Fibroblast of gingiva (primary cell): ENCODE data around the gene CCDC57.
"Not testable (repeated sequence)": the region's sequence is repeated elsewhere in the genome, so short reads cannot be mapped to it uniquely, and the experiment has no call there.

Experiments used
- DNase-seq: peaks from one replicate; pipeline ENCODE4 v3.0.0-alpha.2; 2011; ENCODE audit warnings: low read depth

Gene CCDC57

DNA sequence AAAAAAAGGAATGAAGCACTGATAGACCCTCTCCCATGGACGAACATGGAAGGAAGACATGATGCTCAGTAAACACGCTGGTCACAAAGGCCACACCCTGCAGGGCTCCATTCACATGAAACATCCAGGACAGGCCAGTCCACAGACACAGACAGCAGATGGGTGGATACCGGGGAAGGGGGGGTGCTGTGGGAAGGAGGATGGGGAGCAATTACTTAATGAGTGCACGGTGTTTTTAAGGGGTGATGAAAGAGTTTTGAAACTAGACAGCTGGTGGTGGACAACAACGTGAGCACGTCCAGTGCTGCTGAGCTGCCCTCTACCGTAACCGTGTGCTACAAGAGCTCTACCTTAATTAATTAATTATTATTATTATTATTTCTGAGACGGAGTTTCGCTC lies 10.2 kb upstream of the CCDC57 start:
- DNase-seq, result no peak

DNA sequence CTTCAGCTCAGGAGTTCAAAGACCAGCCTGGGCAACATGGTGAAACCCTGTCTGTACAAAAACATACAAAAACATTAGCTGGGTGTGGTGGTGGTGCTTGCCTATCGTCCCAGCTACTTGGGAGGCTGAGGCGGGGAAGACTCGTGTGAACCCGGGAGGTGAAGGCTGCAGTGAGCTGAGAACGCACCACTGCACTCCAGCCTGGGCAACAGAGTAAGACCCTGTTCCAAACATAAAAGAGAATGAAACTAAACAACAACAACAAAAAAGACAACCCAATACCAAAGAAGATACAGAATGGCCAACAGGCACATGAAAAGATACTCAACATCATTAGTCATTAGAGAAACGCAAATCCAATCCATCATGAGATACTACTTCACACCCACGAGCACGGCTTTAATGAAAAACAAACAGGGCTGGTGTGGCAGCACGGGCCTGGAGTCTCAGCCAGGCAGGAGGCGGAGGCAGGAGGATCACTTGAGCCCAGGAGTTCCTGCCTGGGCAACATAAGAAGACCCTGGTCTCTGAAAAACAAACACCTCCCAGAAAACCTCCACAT lies 8.8 kb upstream of the CCDC57 start:
- no peak for DNase-seq

DNA sequence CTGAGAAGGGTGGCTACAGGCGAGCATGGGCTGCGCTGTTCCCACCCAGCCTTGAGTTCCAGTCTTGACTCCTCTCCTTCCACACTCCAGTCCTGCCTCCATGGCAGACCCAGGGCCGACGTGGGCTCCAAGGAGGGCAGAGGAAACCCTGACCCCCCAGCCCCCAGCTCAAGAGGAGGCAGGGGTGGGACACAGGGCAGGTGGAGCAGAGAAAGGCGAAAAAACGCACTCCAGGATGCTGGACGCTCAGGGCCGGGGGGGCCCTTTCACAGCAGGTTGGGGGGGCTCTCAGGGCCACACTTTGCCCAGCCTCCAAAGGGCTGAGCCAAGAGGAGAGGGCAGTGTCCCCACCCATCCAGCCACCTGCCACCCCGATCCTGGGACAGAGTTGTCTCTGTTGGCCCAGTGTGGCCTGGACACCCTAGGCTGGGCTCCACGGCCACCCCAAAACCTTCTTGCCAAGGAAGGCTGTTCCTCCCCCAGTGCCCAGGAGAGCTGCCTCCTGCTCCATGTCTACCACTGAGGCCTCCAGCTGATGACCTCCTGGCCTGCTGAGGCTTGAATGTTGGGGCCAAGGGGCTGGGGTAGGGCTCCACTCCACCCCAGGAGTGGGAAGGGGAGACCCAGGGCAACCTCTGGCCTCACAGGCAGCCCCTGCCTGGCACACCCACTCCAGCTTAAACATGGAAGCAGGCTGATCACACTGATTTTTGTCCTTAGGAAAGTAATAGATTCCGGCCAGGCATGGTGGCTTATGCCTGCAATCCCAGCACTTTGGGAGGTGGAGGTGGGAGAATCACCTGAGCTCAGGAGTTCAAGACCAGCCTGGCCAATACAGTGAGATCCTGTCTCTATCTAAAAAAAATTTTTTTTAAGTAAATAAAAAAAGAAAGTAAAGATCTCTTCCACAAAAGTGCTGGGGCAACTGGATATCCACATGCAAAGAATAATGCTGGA lies 7.4 kb upstream of the CCDC57 start:
- no peak for DNase-seq

DNA sequence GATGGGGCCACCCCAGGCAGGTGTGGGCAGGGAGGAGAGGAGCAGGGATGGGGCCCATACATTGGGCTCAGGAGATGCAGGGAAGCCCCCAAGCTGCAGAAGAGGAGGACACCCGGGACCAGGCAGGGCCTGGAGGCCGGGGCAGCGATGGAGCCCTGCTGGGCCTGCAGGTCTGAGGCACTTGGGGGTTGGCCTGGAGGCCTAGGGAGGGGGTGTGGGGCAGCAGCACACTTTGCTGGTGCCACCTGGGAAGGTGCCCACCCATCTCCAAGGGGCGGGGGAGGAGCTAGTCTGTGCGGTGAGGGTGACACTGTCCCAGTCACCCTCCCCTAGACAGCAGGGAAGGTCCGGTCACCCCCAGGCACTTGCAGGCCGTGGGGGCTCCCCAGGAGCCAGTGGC lies 6.4 kb upstream of the CCDC57 start:
- DNase-seq, result no peak

DNA sequence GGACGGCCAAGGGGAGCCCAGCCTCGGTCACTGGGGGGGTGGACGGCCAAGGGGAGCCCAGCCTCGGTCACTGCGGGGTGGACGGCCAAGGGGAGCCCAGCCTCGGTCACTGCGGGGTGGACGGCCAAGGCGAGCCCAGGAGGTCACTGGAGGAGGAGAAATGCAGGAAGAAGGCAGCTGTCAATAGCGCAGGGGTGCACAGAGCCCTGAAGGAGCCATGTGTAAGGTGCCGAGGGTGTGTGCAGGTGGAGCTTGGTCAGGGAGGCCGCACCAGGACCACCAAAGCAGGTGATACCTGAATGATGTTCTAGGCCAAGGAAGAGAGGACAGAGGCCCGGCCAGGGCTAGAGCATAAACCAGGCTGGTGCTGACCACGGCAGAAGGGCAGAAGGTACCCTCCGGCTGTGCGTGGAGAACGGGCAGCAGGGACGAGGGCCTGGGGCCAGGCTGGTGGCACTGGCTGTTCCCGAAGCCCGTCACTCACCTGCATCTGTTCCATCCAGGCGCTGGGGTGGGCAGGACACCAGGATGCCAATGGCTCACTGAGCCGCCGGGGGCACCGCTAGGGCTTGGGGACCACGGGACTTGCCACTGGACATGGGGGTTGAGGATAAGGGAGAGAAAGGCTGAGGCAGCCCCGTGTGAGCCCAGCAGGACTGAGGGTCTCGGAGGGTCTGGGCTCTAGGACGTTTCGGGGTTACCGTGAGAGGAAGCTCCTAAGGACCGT lies 5.9 kb upstream of the CCDC57 start:
- no peak for DNase-seq

DNA sequence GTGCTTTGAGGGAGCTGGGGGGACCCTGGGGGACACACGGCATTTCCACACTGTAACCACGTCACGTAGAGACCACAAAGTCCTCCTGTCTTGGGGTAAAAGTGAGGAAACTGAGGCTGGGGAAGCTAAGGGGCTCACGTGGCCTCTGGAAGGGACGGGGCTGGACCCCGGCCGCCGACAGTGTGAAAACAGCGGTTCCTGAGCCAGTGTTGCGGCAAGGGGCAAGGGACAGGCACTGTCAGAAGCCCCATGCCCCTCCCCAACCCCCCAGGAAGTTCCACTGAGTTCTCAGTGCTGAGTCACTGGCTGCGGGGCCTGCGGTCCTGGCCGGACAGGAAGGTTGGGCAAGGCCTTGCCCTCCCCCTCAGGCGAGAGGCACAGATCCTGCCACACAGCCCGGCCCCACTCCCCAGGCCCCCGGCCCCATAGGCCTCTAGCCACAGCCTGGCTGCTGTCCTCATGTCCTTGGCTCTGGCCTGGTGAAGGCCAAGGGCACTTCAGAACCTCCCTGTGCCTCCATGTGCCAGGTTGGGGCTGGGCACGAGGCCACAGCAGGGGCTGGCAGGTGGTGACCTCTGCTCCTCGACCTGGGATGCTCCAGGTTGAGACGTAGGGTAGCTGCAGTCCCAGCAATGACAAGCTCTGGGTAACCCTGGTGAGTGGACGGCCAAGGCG lies 5.0 kb upstream of the CCDC57 start:
- peak; percentile 95 for DNase-seq

DNA sequence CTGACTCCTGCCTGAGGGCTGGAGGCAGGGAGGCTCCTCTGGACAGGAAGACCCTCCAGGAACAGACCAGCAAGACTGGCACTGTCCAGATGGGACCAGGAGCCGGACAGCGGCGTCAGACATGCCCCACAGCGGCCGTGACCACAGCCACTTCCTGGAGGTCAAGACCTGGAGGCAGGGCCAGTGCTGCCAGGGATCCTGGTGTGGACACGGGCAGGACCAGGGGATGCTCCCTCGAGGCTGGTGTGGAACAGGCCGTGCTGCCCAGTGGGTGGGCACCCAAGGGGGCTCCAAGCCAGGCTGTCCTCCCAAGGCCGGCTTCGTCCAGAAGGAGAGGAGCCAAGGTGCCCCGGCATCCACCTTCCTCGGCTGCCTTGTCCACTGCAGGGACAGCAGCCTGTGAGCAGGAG lies 4.5 kb upstream of the CCDC57 start:
- peak; percentile 48 for DNase-seq

DNA sequence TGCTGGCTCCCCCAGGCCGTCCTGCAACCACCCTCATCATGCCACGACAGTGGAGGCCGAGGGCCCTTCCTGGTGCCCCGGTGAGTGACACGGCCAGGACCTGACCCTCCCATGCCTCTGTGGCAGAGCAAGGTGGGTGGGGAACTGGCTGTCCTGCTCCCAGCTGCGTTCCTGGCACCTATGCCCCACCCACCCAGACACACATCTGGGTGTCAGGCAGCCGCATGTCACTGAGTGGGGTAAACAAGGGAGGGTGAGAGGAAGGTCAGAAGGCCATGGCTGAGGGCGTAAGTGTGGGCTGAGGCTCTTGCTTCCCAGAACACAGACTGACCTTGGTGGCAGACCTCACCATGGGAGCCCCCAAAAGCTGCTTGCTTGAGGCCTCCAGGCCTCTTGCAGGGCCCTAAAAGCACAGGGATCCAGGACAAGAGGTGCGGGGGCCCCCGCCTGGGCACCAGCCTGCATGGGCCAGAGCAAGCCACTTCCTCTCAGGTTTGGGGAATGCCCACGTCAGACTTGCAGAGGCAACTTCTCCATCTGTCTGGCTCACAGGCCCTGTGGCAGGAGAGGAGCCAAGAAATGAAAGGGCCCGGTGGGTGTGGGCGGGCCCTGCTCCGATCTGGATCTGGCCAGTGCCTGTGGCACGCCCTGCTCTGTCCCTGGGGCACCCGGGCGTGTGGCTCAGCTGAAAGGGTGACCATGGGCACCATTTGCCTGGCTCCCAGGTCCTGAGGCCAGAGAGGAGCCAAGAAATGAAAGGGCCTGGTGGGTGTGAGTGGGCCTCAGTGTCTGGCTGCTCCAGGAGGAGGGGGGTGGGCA lies 3.9 kb upstream of the CCDC57 start:
- DNase-seq, result peak; percentile 93

DNA sequence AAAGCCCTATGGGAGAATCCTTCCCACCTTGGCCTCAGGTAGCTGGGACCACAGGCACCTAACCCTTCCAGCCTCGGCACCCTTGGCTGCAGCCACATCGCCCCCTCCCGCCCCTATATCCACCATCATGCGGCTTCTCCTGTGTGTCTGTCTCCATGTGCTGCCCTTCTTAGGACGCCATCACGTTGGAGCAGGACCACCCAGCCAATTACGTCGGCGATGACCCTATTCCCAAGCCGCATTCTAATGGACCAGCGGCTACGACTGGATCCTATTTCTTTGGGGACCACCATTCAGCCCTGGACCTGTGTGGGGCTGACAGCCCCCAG lies 3.3 kb upstream of the CCDC57 start:
- no peak for DNase-seq

DNA sequence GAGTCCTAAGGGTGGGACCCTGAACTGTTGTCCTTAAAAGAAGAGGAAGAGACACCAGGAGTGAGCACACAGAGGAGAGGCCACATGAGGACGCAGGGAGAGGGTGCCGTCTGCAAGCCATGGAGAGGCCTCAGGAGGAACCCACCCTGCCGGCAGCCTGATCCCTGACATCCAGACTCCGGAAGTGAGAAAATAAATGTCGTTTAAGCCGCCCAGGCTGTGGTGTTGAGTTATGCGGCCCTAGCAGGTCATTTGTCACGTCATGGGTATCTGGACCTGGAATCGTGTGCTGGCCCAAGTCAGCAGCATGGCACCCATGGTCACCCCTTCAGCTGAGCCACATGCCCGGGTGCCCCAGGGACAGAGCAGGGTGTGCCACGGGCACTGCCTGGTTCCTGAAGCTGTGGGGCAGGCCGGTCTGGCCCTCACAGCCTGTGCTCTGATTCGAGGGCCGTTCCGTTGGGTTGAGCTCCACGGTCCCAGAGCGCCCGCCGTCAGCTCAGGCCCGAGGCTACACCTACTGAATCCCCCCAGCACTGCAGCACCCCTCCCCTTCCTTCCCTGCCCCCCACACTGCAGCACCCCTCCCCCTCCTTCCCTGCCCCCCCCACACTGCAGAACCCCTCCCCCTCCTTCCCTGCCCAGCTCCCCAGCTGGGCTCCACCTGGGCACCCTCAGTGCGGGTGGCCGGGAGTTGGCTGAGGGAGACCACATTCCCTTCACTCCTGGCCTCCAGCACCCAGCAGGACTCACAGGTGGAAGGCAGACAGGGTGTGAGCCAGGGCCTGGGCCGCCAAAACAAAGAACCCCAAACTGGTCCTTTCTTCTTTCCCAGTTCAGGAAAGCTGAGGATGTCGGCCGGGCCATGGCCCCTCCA lies 2.7 kb upstream of the CCDC57 start:
- DNase-seq, result peak; percentile 34

DNA sequence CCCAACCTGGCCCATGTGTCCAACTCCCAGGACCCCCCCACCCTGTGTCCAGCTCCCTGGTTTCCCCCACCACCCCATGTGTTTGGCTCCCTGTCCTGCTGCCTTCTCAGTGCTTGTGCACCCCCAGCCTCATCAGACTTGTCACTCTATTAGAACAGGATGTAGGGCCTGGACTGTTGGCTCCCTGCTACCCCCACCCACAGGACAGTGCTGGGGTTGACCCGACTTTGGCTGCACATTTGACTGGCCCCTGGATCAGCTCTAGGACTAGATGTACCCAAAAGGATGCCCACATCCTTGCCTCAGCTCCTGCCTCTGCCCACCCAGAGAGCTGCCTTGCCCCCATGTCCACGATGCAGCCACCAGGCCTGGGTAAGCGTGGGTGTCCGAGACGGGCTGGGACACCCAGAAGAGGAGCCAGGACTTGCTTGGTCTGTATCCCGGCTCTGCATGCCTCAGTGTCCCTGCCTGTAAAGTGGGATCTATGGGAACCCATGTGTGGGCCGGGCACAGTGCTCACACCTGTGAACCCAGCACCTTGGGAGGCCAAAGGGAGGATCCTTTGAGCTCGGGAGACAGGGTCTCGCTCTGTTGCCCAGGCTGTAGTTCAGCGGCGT lies 1.5 kb upstream of the CCDC57 start:
- DNase-seq, result no peak

DNA sequence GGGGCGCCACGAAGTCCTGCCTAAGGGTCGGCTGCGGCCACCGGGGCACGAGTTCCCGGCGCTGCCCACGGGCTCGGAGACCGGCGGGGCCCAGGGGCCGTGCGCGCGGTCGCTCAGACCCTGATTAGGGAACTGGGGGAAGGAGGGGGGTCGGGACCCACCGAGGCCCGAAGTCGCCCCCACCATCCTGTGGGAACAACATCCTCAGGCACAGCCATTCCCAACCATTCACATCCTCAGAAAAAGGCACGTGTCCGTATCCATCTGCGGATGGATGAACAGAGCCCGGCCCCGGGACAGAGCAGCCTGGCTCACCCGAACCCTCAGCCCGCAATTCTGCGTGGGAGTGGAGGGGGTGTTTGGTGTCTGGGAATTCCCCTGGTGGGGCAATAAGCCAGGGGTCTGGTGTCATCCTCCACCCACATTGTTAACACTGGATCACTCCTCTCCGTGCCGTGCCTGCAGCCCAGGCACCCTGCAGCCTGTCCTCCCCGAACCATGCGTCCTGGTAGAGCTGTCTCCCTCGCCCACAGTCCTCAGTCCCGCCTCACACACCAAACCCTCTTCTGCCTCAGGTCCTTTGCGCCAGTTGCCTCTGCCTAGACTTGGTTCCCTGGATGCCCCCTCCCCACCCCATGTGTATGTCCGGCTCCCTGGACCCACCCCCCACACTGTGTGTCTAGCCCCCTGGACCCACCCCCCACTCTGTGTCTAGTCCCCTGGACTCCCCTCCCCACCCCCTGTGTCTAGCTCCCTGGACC lies 789 bp upstream of the CCDC57 start:
- DNase-seq, result peak; percentile 70

DNA sequence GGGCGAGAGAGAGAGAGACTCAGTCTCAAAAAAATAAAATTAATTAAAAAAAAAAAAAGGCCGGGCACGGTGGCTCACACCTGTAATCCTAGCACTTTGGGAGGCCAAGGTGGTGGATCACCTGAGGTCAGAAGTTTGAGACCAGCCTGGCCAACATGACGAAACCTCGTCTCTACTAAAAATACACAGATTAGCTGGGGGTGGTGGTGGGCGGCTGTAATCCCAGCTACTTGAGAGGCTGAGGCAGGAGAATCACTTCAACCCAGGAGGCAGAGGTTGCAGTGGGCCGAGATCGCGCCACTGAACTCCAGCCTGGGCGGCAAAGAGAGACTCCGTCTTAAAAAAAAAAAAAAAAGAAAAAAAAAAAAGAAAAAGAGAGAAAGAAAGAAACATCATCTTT lies 2.0 kb downstream of the CCDC57 start:
- DNase-seq, result not testable (repeated sequence)

DNA sequence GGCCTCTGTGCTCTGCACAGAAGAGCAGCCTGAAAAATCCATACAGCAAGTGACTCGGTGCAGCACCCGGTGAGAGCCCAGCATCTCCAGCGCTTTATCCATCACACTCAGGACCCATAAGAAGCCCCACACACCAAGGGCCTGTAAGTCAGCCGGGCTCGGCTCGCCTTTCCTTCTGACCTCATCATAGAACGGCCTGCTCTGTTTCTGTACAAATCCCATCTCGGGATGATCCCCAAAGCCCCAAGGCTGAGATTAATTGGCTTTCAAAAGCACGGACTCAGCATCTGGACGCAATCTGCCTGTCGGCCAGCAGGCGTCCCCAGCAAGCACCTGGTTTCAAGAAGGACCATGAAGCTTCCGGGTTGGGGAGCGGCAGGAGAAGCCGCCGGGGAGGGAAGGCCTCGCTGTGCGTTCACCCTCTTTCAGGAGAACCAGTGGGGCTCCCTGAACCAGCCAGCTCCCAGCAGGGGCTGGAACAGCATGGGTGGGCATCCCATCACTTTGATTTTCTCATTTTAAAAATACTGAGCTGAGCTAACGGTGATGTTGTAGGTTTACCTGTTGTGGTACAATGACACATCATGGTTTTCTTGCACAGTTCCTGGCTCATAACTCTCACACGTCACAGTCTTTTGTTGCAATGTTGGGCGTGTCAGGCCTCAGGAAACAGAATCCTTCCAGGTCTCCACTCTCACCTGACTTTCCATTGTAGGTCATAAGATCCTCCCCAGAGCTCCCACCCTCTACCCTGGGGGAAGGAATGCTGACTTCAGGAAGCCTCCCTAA lies 6.7 kb downstream of the CCDC57 start:
- DNase-seq, result peak; percentile 87

DNA sequence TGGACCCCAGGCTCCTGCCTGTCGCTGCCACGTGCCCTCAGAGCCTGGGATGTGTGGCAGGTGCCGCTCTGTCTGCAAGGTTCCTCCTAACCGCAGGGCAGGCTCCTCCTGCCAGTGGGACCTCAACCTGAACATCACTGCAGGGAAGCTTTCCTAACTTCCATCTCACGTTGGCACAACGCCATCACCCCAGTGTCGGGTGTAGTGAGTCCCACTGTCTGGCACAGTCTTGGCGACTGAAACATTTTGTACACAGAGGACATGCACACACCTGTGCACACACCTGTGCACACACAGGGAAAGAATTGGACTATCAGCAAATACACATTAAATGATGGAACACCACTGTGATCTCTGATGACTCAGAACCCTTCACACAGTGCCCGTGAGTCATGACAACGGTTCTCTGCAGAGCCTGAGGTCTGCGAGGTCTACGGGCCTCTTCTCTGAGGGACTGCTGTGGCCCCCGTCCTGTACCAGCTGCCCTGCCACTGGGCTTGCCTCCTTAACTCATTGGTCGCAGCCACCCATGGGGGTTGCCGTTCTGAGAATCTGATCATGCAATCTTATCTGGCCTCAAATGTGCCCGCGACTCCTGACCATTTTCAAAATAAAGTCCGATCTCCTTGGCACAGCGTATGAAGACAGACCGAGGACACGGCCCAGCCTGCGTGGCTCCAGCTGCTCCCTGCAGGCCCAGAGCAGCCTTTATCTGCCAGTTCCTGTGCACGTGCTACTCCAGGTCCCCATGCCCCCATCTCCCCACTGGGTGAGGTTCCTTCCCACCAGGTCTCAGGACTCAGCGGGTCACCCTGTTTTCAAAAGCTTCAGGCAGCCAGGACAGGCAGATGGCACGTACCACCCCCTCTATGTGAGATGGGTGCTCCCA lies 7.6 kb downstream of the CCDC57 start:
- DNase-seq, result peak; percentile 47

DNA sequence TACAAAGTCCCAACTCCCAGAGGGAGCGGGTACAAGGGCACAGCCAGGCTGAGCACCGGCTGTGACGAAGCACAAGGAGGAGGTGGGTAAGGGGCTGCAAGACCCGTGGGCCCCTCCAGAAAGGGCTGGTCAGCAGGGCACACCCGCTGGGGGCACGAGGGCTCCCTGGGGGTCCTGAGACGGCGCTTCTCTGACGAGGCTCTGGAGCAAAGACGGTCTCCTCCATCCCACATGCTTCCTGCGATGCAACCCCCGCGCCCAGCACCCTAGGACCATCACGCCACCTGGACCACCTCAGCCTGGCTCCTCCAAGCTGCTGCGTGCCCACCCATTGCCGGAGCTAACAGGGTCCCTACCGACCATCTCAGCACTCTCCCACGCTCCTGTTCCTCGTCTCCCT lies 8.7 kb downstream of the CCDC57 start:
- no peak for DNase-seq

DNA sequence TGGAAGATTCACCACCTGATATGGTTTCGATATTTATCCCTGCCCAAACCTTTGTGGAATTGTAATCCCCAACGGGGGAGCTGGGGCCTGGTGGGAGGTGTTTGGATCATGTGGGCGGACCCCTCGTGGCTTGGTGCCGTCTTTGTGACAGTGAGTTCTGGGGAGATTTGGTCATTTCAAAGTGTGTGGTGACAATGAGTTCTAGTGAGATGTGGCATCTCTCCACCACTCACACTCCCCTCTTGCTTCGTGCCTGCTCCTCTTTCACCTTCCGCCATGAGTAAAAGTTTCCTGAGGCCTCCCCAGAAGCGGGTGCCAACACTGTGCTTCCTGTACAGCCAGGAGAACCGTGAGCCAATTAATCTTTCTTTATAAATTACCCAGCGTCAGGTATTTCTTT lies 9.7 kb downstream of the CCDC57 start:
- DNase-seq, result no peak

DNA sequence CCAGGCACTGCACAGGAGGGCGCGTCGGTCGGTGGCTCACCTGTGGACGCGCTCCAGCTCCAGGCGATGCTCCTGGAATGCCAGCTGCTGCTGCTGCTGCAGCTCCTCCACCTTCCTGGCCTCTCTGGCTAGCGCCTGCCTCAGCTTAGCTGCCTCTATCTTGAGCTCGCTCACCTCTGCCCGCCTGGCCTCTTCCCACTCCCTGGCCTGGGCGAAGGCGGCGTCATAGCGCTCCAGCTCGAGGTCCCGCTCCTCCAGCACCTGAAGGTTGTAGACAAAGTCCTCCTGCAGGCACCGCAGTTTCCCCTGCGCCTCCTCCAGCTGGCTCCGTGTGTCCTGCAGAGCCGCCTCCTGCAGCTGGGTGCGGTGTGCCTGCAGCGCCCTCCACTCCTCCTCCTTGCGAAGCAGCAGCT lies 11.1 kb downstream of the CCDC57 start:
- no peak for DNase-seq
